ENCODE data around the gene CRAT. TPM values are rescaled to one million over a fixed set of nuclear protein-coding genes. Genes with fewer than 3 reads are reported as not detected.

The CRAT gene
- total RNA-seq = 10 to 100 TPM; 19.5 to 22.7 TPM

DNA sequence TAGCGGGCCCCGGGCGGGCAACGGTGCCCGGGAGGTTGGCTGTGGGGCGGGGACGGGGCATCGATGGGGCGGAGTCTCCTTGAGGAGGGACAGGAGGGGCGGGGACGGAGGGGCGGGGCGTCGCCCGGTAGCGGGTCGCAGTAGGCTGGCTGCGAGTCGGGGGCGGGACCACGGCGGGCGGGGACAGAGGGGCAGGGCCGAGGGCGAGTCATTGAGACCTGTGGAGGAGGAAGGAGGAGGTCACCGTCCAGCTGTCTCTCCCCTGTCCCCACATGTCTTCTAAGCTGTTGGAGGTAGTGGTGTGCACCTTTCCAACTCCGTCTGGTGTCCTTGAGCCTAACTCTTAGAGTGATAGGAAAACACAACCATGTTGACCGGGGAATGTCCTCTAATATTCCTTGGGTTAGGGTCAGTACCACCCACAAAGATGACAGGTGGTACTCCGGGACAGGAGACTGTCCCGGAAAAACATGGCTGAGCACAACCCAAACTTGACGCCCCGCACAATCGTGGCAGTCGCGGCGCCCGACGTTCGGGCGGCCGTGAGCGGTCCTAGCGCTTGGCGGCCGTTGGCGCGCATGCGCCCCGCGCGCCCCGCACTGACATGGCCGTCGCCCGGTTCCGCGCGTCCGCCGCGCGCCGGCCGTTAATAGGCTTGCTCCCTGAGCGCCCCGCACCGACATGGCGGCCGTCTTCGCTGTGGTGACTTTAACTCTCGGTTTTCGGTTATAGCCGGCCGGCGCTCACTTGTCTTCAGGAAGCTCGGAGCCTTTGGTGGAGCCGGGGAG, at the start of gene CRAT, which contains the start of gene PTPA:
TSS of gene CRAT (minus strand) at position 54 of the 788 bp plus-strand sequence. CDS start 284 bp downstream, outside the sequence.
TSS of gene PTPA (plus strand) at position 676 of the 788 bp plus-strand sequence. CDS start 186 bp downstream, outside the sequence.
- no peaks in the 10 kb centered on the region for H3K36me3 Mint-ChIP-seq
- peaks cover 29% of the 10 kb centered on the region for H3K4me1 Mint-ChIP-seq
- H3K9me3 Mint-ChIP-seq = no peaks in the 10 kb centered on the region
- POLR2A ChIA-PET = interaction anchor here (0.6 to 2.4 kb wide), 10 partner anchors 11 to 1690 kb away, joined by 3 to 13 read pairs (median 4); partner anchors contain the start of genes DOLPP1, MIGA2 and NTMT1
- ATAC-seq (ENCODE audit: low read depth) (peak; percentile 90), DNase-seq (peak; percentile 95)
- H3K4me3 Mint-ChIP-seq = peak within 1 kb of the TSS; percentile 96
- H3K27ac Mint-ChIP-seq = peak within 1 kb of the TSS; percentile 96
- no peaks in the 10 kb centered on the region for H3K27me3 Mint-ChIP-seq

GRCh38 chr9:129156163-129156562, 45.6 kb upstream of the CRAT start:
- Mint-ChIP-seq H3K4me1 (no peaks in the 10 kb centered on the region), H3K27me3 (no peaks in the 10 kb centered on the region), H3K36me3 (no peaks in the 10 kb centered on the region), H3K4me3 (no peak overlapping the region), H3K9me3 (no peaks in the 10 kb centered on the region), H3K27ac (no peak overlapping the region)
- ATAC-seq (ENCODE audit: low read depth) (no peak), DNase-seq (no peak)
- POLR2A ChIA-PET = no interaction called here

GRCh38 chr9:129154866-129155477, 44.4 kb upstream of the CRAT start:
- Mint-ChIP-seq H3K4me3 (no peak overlapping the region), H3K4me1 (no peaks in the 10 kb centered on the region)
- POLR2A ChIA-PET = no interaction called here

DNA sequence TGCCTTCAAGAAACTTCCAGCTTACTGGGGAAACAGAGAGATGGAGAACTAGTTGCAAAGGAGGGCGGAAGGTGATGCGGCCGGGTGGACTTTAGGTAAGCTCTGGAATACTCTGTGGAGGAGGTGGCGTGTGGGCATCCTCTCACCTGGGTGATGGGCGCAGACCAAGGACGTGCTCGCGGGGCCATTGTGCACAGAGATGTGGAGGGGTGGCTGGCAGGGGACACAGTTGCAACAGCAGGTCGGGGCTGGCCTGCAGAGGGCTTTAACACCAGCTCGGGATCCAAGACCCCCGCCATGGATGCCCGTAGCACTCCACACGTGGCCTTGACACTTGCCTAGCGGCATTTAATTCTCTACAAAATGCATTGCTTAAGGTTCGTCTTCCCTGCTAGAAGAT, 40.9 kb upstream of the CRAT start:
- Mint-ChIP-seq H3K27me3 (no peaks in the 10 kb centered on the region), H3K9me3 (no peaks in the 10 kb centered on the region), H3K27ac (peak overlapping the region; percentile 13), H3K4me1 (peaks cover 4% of the 10 kb centered on the region), H3K36me3 (no peaks in the 10 kb centered on the region), H3K4me3 (no peak overlapping the region)
- DNase-seq = no peak
- ATAC-seq (ENCODE audit: low read depth) = no peak
- POLR2A ChIA-PET = interaction anchor here (1.2 kb wide), 1 partner anchor 11 kb away, joined by 5 read pairs; no protein-coding TSS in a partner anchor

More at GRCh38 chr9:129154866-129155477, 44.4 kb upstream of the CRAT start:
- H3K36me3 Mint-ChIP-seq = no peaks in the 10 kb centered on the region
- no peaks in the 10 kb centered on the region for H3K27me3 Mint-ChIP-seq
- DNase-seq (no peak), ATAC-seq (ENCODE audit: low read depth) (no peak)
- no peaks in the 10 kb centered on the region for H3K9me3 Mint-ChIP-seq
- H3K27ac Mint-ChIP-seq = no peak overlapping the region

DNA sequence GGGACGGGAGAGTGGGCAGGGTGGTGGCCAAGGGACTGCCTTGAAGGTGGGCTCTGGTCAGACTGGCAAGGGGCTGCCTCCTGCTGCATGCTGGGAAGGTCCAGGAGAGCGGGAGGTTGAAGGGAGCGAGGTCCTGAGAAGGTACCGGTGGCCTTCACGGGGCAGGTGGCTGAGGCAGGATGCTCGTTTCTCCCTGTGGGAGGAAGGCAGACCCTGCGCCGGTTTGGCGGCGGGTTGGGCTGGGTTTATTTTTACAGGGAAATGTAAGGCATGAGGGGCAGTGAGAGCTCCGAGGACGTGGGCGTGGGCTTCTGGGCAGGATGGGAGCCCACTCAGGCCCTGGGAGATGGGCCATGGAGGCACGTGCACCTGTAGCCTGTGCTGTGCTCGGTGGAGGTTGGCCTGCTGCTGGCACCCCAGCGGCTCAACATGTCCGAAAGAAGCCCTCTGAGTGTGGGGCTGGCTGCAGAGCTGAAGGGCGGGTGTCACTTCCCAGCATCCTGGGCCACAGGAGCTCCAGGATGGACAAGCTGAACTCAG, 40.1 kb upstream of the CRAT start:
- POLR2A ChIA-PET = no interaction called here
- H3K27me3 Mint-ChIP-seq = no peaks in the 10 kb centered on the region

DNA sequence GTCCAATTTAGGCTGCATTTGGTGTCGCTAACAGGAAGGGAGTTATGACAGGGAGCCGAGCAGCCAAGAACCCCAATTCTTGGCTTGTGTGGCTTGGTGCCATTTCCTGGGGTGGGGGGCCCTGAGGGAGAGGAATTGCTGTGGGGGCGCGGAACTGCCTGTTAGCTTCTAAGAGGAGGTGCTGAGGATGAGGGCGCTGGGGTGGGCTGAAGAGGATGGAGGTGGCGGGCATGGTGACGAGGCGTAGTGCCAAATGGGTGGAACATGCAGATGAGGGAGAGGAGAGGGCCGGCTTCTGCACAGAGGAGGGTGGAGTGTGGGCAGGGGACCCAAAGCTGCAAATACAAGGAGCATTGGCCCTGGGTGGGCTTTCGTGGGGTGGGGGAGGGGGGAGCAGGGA, 39.5 kb upstream of the CRAT start:
- H3K9me3 Mint-ChIP-seq = no peaks in the 10 kb centered on the region
- ATAC-seq (ENCODE audit: low read depth) (no peak), DNase-seq (no peak)
- H3K27ac Mint-ChIP-seq = peak overlapping the region; percentile 10
- H3K4me3 Mint-ChIP-seq = no peak overlapping the region
- H3K4me1 Mint-ChIP-seq = peaks cover 4% of the 10 kb centered on the region
- peaks cover 2% of the 10 kb centered on the region for H3K36me3 Mint-ChIP-seq
- no peaks in the 10 kb centered on the region for H3K27me3 Mint-ChIP-seq
- POLR2A ChIA-PET = no interaction called here

More for the DNA sequence above, 40.1 kb upstream of the CRAT start:
- Mint-ChIP-seq H3K4me1 (peaks cover 4% of the 10 kb centered on the region), H3K27ac (no peak overlapping the region), H3K9me3 (no peaks in the 10 kb centered on the region), H3K36me3 (peaks cover 2% of the 10 kb centered on the region), H3K4me3 (no peak overlapping the region)
- DNase-seq = no peak
- no peak for ATAC-seq (ENCODE audit: low read depth)

DNA sequence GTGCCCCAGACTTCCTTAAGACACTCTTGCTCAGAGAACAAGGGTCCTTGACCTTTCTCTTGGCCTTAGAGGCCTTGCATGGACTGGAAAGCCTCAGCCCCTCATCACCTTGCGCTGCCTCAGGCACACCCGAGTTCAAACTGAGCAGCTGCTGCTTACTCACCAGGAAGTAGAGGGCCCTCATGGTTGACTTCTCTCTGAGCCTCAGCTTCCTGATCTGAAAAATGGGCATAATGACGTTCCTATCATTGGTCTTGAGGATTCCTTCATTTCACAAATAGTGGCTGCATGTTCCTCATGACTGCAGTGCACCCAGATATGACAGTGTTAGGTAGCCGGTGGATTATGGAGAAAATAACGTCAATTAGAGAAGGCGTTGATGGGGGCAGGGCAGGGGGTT, 38.8 kb upstream of the CRAT start:
- H3K9me3 Mint-ChIP-seq = no peaks in the 10 kb centered on the region
- H3K36me3 Mint-ChIP-seq = peaks cover 2% of the 10 kb centered on the region
- no peak overlapping the region for H3K4me3 Mint-ChIP-seq
- peaks cover 4% of the 10 kb centered on the region for H3K4me1 Mint-ChIP-seq
- no peaks in the 10 kb centered on the region for H3K27me3 Mint-ChIP-seq
- ATAC-seq (ENCODE audit: low read depth) = no peak
- no peak for DNase-seq
- POLR2A ChIA-PET = no interaction called here
- peak overlapping the region; percentile 51 for H3K27ac Mint-ChIP-seq

- POLR2A ChIA-PET = no interaction called here
- no peak for DNase-seq
- Mint-ChIP-seq H3K27ac (peak overlapping the region; percentile 32), H3K4me1 (peaks cover 4% of the 10 kb centered on the region), H3K9me3 (no peaks in the 10 kb centered on the region), H3K27me3 (no peaks in the 10 kb centered on the region), H3K36me3 (peaks cover 7% of the 10 kb centered on the region), H3K4me3 (no peak overlapping the region)
- ATAC-seq (ENCODE audit: low read depth) = no peak
These were observed 38.0 kb upstream of the CRAT start for GRCh38 chr9:129148463-129149204.

DNA sequence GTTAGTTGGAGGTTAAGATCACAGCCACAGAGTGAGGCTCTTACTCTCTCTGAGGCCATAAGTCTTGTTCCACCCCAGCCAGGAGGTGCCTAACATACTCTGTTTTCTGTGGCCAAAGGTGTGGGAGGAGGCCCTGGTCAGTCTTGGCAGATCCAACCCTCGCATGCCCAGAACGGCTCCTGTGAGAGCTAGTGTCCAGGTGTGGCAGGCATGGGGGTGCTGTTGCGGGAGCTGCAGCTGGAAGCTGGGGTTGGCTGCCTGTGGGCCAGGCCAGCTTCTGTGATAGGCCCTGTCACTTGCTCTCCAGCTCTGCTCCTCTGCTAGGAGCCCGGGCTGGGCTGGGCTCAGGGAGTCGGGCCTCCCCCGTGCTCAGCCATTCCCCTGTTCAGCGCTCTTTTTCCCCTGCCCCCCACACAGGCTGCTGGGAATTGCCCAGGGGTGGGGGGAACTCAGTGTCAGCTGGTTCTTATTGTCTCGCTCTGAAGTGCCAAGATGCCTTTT, 35.9 kb upstream of the CRAT start:
- no peak for ATAC-seq (ENCODE audit: low read depth)
- Mint-ChIP-seq H3K27ac (peak overlapping the region; percentile 45), H3K4me1 (peaks cover 12% of the 10 kb centered on the region), H3K36me3 (peaks cover 14% of the 10 kb centered on the region), H3K4me3 (no peak overlapping the region), H3K27me3 (no peaks in the 10 kb centered on the region), H3K9me3 (no peaks in the 10 kb centered on the region)
- no peak for DNase-seq
- POLR2A ChIA-PET = interaction anchor here (1.1 kb wide), 1 partner anchor 463 kb away, joined by 3 read pairs; no protein-coding TSS in a partner anchor

DNA sequence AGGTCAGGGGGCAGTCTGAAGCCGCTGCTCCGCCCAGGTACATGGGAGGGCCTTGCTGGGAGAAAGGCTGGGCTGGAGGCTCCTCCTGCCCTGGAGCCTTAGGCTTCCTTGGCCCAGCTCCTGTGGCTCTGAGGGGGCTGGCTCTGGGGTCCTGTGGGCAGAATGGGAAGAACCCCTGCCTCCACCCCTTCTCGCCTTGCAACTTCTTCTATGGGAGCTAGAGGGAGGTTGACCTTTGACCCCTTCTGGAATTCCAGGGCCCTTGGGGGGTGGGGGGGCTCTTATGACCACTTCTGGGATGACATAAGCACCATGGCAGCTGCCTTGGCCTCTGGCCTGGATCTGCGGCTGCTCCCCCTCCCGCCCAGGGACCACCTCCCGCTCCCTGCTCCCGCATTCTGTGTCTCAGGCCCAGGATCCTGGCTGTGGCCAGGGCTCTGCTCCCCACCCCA, 35.3 kb upstream of the CRAT start:
- no peak for DNase-seq
- Mint-ChIP-seq H3K4me1 (peaks cover 17% of the 10 kb centered on the region), H3K4me3 (no peak overlapping the region), H3K27ac (peak overlapping the region; percentile 45), H3K36me3 (peaks cover 14% of the 10 kb centered on the region), H3K9me3 (no peaks in the 10 kb centered on the region), H3K27me3 (no peaks in the 10 kb centered on the region)
- ATAC-seq (ENCODE audit: low read depth) = no peak
- POLR2A ChIA-PET = interaction anchor here (1.1 kb wide), 1 partner anchor 463 kb away, joined by 3 read pairs; no protein-coding TSS in a partner anchor

DNA sequence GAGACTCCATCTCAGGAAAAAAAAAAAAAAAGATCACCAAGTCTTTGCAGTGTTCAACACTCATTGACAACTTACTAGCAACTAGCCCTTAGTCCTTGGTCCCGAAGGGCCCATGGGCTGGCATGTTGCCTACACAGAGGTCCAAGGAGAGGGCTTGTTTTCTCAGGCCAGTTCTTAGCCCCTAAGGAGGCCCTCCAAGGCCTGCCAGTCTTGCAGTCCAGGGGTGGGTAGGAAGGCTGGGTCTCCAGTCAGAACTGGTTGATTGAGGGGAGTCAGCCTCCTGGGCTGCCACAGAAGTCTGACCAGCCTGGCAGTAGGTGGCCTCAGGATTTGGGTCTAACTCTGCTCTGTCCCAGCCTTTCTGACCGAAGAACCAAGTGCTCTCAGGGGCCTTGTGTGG, 34.7 kb upstream of the CRAT start:
- Mint-ChIP-seq H3K27me3 (no peaks in the 10 kb centered on the region), H3K4me3 (no peak overlapping the region), H3K9me3 (no peaks in the 10 kb centered on the region), H3K27ac (no peak overlapping the region), H3K4me1 (peaks cover 20% of the 10 kb centered on the region), H3K36me3 (peaks cover 14% of the 10 kb centered on the region)
- ATAC-seq (ENCODE audit: low read depth) (no peak), DNase-seq (no peak)
- POLR2A ChIA-PET = interaction anchor here (0.6 kb wide), 1 partner anchor 44 kb away, joined by 3 read pairs; no protein-coding TSS in a partner anchor

DNA sequence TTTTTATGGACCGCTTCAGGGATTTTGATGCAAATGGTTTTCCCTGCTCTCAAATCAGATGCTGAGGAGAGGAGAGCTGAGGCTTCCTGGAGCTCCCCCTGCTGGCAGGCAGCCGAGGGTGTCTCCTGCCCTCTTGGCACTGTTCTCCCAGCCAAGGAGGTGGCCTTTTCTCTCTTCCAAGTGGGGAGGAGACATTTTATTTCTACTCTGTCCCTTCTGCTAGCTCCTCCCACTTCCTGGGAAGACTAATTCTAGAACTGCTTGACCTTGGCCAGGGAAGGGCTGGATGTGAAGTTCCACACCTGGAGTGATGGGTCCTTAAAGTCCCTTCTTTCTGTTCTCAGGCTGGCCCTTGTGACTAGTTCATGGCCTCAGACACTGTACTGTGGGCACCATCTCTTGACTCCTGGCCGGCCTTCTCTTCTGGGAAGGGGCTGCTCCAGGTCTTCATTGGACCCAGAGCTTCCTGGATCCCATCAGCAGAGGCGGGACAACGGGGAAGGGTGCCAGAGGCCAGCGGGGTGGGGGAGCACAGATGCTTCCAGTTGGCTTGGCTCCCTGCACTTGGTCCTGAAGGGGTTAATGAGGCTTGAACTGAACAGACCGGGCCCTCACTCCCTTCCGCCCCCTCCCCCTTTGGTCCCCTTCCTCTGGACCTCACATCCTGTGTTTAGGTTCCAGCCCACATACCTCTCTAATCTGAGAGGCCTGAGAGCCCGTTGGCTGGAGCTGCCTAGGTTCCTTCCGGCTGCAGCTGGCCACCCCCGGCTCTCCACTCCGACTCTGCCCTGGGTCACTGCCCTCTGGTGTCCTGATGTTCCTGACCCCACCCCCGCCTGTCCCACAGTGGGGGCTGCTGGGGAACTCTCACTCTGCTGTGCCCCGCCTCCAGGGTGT, 32.7 kb upstream of the CRAT start:
- Mint-ChIP-seq H3K9me3 (no peaks in the 10 kb centered on the region), H3K36me3 (peaks cover 14% of the 10 kb centered on the region), H3K4me1 (peaks cover 28% of the 10 kb centered on the region), H3K4me3 (no peak overlapping the region), H3K27me3 (no peaks in the 10 kb centered on the region), H3K27ac (peak overlapping the region; percentile 63)
- POLR2A ChIA-PET = interaction anchor here (0.6 to 6.4 kb wide), 5 partner anchors 9 to 477 kb away, joined by 3 to 44 read pairs (median 6); partner anchors contain the start of gene IER5L
- DNase-seq (peak; percentile 80), ATAC-seq (ENCODE audit: low read depth) (peak; percentile 24)

Measured in activated naive CD8-positive, alpha-beta T cell treated with anti-CD3 and anti-CD28 coated beads, Interleukin-2, amount 10 ng/mL, durations not matched to agents 7 days and 5 days (primary cell).